Smooth muscle cell (in vitro differentiated cells): Measurements from ENCODE around the gene DOK6. TPM values are rescaled to one million over a fixed set of nuclear protein-coding genes. Genes with fewer than 3 reads are reported as not detected.

Experiments used
- DNase-seq: peaks from one replicate; lab custom pipeline; 2025; ENCODE audit not compliant: unreplicated experiment; lab: John Stamatoyannopoulos, UW
- H2AFZ ChIP-seq: fragments of 200-600 bp; sonication (generic); 2 replicates; pipeline ENCODE4 v1.6.0; 2016; ENCODE audit warnings: antibody characterized with exemption, low read depth, mild to moderate bottlenecking
- H3F3A ChIP-seq: fragments of 200-600 bp; sonication (generic); 2 replicates; pipeline ENCODE4 v1.6.0; 2017; ENCODE audit warnings: antibody characterized with exemption, low read depth
- H3K27ac ChIP-seq: fragments of 200-600 bp; sonication (generic); 2 replicates; pipeline ENCODE4 v1.5.1; 2016; ENCODE audit warnings: low read depth, mild to moderate bottlenecking
- H3K27me3 ChIP-seq: fragments of 200-600 bp; sonication (generic); 2 replicates; pipeline ENCODE4 v1.6.1; 2016; ENCODE audit warnings: low read depth, mild to moderate bottlenecking
- H3K36me3 ChIP-seq: fragments of 200-600 bp; sonication (generic); 2 replicates; pipeline ENCODE4 v1.5.1; 2016; ENCODE audit warnings: low read depth
- H3K4me1 ChIP-seq: fragments of 200-600 bp; sonication (generic); 2 replicates; pipeline ENCODE4 v1.5.1; 2016; ENCODE audit warnings: low read depth
- H3K4me2 ChIP-seq: fragments of 200-600 bp; sonication (generic); 2 replicates; pipeline ENCODE4 v1.6.0; 2016; ENCODE audit warnings: mild to moderate bottlenecking
- H3K4me3 ChIP-seq: fragments of 200-600 bp; sonication (generic); 2 replicates; pipeline ENCODE4 v1.5.1; 2016; ENCODE audit warnings: mild to moderate bottlenecking
- H3K79me2 ChIP-seq: fragments of 200-600 bp; sonication (generic); 2 replicates; pipeline ENCODE4 v1.6.0; 2016; ENCODE audit warnings: low read depth, mild to moderate bottlenecking
- H3K9ac ChIP-seq: fragments of 200-600 bp; sonication (generic); 2 replicates; pipeline ENCODE4 v1.6.0; 2016; ENCODE audit warnings: low read depth
- H3K9me3 ChIP-seq: fragments of 200-600 bp; sonication (generic); replicated peaks from 2 replicates; pipeline ENCODE4 v1.5.1; 2016; ENCODE audit warnings: low read depth
- H4K20me1 ChIP-seq: fragments of 200-600 bp; sonication (generic); 2 replicates; pipeline ENCODE4 v1.6.0; 2016; ENCODE audit warnings: low read depth
- WGBS: methylation state at CpG from one replicate; pipeline ENCODE4 v1.1.7; 2016; ENCODE audit warnings: low lambda C conversion rate; 5-methylcytosine and 5-hydroxymethylcytosine counted together
- polyA plus RNA-seq: library from polyadenylated mRNA; unstranded; fragments of >200 nt; fragmentation: Nextera tagmentation; extraction: Ambion mirVana; gene quantifications from 2 replicates; pipeline ENCODE4 v1.2.1, GENCODE V29; 2016
- total RNA-seq: library from RNA; depleted of rRNA; stranded (reverse); fragments of >200 nt; gene quantifications from 2 replicates; pipeline ENCODE4 v1.2.3, GENCODE V29; 2014
- TF ChIP-seq, protein P1 (sequence below): fragments of 200-600 bp; sonication (generic); IDR thresholded peaks from 2 replicates; pipeline ENCODE4 v1.5.1; 2017; ENCODE audit warnings: borderline replicate concordance, mild to moderate bottlenecking, antibody characterized with exemption; ENCODE audit not compliant: insufficient read depth, poor library complexity, severe bottlenecking

DOK6 gene
- total and polyA plus RNA-seq, 2 experiments from 2014 or later: 7.2 to 21.4 TPM

DNA sequence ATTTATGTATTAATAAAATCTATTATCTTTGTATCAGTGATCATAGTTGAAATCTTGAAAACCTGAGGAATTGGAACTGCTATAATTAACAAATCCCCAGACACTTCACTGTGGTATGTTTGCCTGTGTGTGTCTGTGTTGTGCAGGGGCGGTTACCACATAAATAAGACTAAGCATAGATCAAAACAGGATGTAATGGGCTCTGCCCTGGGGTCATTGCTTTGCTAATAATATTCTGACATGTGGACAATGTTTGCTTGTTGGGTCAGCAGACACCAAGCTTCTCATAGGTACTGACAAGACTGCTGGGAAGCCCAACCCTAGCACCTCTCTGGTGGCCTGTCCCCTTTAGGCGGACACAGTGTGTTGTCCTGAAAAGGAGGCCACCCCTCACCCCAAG is 35.8 kb upstream of the DOK6 start:
- no peaks in the 10 kb centered on the region for H3K36me3 ChIP-seq
- no peaks in the 10 kb centered on the region for H3K27me3 ChIP-seq
- TF ChIP-seq, protein P1, sequence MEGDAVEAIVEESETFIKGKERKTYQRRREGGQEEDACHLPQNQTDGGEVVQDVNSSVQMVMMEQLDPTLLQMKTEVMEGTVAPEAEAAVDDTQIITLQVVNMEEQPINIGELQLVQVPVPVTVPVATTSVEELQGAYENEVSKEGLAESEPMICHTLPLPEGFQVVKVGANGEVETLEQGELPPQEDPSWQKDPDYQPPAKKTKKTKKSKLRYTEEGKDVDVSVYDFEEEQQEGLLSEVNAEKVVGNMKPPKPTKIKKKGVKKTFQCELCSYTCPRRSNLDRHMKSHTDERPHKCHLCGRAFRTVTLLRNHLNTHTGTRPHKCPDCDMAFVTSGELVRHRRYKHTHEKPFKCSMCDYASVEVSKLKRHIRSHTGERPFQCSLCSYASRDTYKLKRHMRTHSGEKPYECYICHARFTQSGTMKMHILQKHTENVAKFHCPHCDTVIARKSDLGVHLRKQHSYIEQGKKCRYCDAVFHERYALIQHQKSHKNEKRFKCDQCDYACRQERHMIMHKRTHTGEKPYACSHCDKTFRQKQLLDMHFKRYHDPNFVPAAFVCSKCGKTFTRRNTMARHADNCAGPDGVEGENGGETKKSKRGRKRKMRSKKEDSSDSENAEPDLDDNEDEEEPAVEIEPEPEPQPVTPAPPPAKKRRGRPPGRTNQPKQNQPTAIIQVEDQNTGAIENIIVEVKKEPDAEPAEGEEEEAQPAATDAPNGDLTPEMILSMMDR: no peak
- no peak overlapping the region for H3K27ac ChIP-seq
- H3K4me1 ChIP-seq: no peaks in the 10 kb centered on the region
- 92% methylated on average over 2 of the region's 2 CpGs for WGBS
- no peak overlapping the region for H3K4me2 ChIP-seq
- no peaks in the 10 kb centered on the region for H3K9me3 ChIP-seq
- H2AFZ ChIP-seq: no peak overlapping the region
- H3K4me3 ChIP-seq: no peak overlapping the region
- no peak overlapping the region for H3K9ac ChIP-seq
- no peaks in the 10 kb centered on the region for H4K20me1 ChIP-seq
- no peaks in the 10 kb centered on the region for H3K79me2 ChIP-seq
- H3F3A ChIP-seq: no peaks in the 10 kb centered on the region
- DNase-seq: no peak

DNA sequence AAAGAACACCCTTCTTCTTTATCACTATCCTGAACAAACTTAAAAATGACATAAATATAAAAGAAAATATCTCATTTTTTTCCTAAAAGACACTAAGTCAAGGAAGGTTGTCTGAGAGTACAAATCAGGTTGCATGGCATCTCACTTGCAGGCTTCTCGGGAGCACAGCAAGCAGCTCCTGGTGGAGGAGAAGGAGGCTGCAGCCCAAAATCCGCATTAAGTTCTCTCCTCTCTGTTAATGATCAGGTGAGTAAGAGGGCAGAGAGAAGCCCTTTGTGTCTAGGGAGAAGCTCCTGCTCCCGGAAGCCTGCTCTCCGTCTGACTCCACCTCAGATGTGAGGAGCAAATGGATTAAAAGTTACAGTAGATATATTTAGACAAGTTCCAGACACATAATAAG is 35.0 kb upstream of the DOK6 start:
- H3K4me1 ChIP-seq: no peaks in the 10 kb centered on the region
- no peaks in the 10 kb centered on the region for H3K9me3 ChIP-seq
- no peaks in the 10 kb centered on the region for H3K27me3 ChIP-seq
- no peak overlapping the region for H3K27ac ChIP-seq
- no peak overlapping the region for H3K9ac ChIP-seq
- no peak for DNase-seq
- no peak overlapping the region for H2AFZ ChIP-seq
- no peak overlapping the region for H3K4me3 ChIP-seq
- no peaks in the 10 kb centered on the region for H4K20me1 ChIP-seq
- TF ChIP-seq, protein P1: no peak
- WGBS: 65% methylated on average over 4 of the region's 4 CpGs
- H3K36me3 ChIP-seq: no peaks in the 10 kb centered on the region
- no peaks in the 10 kb centered on the region for H3F3A ChIP-seq
- H3K4me2 ChIP-seq: no peak overlapping the region
- H3K79me2 ChIP-seq: no peaks in the 10 kb centered on the region

DNA sequence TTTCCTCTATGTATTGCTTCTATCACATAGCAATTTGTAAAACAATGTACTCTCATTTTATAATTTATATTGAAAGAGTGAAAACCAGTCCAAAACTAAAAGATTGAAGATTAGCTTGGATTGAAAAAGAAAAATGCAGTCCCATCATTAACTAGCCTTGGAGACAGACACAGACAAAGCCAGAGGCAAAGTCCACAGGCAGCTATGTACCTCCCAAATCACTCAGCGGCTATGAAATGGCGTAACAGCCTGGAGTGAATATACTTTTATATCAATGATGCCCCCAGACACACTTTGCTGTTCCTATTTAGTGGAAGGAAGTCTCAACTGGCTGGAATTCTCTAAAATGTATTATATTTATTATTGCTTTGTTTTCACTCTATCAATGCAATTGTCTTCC is 33.6 kb upstream of the DOK6 start:
- H3K36me3 ChIP-seq: no peaks in the 10 kb centered on the region
- no peaks in the 10 kb centered on the region for H3K9me3 ChIP-seq
- no peak overlapping the region for H3K27ac ChIP-seq
- no peak overlapping the region for H2AFZ ChIP-seq
- H4K20me1 ChIP-seq: no peaks in the 10 kb centered on the region
- 97% methylated on average over 2 of the region's 2 CpGs for WGBS
- H3K79me2 ChIP-seq: no peaks in the 10 kb centered on the region
- no peaks in the 10 kb centered on the region for H3K27me3 ChIP-seq
- TF ChIP-seq, protein P1: no peak
- DNase-seq: no peak
- no peak overlapping the region for H3K4me2 ChIP-seq
- H3K4me1 ChIP-seq: no peaks in the 10 kb centered on the region
- H3K9ac ChIP-seq: no peak overlapping the region
- H3K4me3 ChIP-seq: no peak overlapping the region
- H3F3A ChIP-seq: no peaks in the 10 kb centered on the region

DNA sequence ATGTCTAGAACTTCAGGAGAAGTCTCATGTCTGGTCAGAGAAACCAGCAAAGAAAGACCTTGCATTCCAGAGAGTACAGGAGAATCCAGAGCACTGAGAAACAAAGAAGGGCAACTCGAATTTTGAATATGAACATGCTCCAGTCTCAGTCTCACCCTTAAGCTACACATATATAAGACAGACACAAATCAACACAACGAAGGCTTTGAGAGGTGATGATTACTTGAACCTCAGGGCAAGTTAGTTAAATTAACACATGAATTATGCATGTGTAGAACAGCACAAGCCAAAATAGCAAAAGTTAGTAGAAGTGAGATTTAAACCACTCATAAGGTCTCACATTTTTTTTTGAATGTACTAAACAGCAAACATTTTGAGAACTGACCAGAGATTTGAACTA is 29.0 kb upstream of the DOK6 start:
- Histone ChIP-seq H3K27me3 (no peaks in the 10 kb centered on the region), H3K36me3 (no peaks in the 10 kb centered on the region), H3K4me3 (no peak overlapping the region), H3K27ac (no peak overlapping the region), H3K4me2 (no peak overlapping the region), H3K9me3 (no peaks in the 10 kb centered on the region), H4K20me1 (no peaks in the 10 kb centered on the region), H3K9ac (no peak overlapping the region), H3F3A (no peaks in the 10 kb centered on the region), H2AFZ (no peak overlapping the region), H3K4me1 (no peaks in the 10 kb centered on the region), H3K79me2 (no peaks in the 10 kb centered on the region)
- TF ChIP-seq, protein P1: no peak
- WGBS: 83% methylated on average over 2 of the region's 2 CpGs
- DNase-seq: no peak
